Measurements from ENCODE around the gene NCK2. TPM values are rescaled to one million over a fixed set of nuclear protein-coding genes. Genes with fewer than 3 reads are reported as not detected.

The NCK2 gene
- total RNA-seq, 1 experiment from 2014 or later = 21.6 TPM

DNA sequence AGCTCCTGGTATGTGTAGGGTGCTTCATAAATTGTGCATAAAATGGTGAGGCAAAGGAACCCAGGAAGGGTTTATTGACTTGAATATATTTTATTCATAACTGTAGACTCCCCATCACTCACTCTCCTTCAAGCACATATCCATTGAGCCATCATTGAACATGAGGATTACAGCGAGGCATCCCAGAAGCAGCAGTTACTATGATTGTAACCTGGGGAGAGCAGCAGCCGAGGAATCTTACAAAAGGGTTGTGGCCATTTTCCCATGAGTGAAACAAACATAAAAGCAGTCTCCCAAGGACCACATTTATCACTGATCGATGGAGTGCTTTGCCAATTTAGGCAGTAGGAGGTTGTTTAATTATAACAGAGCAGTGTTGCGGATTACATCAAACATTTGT, 183.4 kb downstream of the NCK2 start:
- Histone ChIP-seq H3K9me3 (ENCODE audit: low read depth, low read length, poor library complexity, severe bottlenecking) (no peaks in the 10 kb centered on the region), H3K4me3 (ENCODE audit: low read depth, low read length, poor library complexity, severe bottlenecking) (no peak overlapping the region), H3K27me3 (replicated peaks; ENCODE audit: insufficient read depth, low read depth, low read length, poor library complexity) (no peaks in the 10 kb centered on the region), H3K27ac (ENCODE audit: low read depth, low read length, poor library complexity, severe bottlenecking) (no peak overlapping the region), H3K4me1 (ENCODE audit: insufficient read depth, low read length, poor library complexity, severe bottlenecking) (no peaks in the 10 kb centered on the region), H3K36me3 (ENCODE audit: insufficient read depth, low read length, poor library complexity, severe bottlenecking) (no peaks in the 10 kb centered on the region)
- intact Hi-C loops (cut with micrococcal nuclease; ENCODE audit: unreplicated experiment) = no loop called here
- BruUV-seq (replicated peaks) = no TSS peak
- CTCF ChIA-PET = no interaction called here
- POLR2A ChIA-PET (ENCODE audit: low non-redundant PET) = no interaction called here
- no peak for DNase-seq (ENCODE audit: low spot score)
- no peak for TF ChIP-seq EZH2 (IDR thresholded peaks at IDR 0.05; ENCODE audit: borderline replicate concordance, low read depth, low read length, poor library complexity, severe bottlenecking)
- TF ChIP-seq, protein P1, sequence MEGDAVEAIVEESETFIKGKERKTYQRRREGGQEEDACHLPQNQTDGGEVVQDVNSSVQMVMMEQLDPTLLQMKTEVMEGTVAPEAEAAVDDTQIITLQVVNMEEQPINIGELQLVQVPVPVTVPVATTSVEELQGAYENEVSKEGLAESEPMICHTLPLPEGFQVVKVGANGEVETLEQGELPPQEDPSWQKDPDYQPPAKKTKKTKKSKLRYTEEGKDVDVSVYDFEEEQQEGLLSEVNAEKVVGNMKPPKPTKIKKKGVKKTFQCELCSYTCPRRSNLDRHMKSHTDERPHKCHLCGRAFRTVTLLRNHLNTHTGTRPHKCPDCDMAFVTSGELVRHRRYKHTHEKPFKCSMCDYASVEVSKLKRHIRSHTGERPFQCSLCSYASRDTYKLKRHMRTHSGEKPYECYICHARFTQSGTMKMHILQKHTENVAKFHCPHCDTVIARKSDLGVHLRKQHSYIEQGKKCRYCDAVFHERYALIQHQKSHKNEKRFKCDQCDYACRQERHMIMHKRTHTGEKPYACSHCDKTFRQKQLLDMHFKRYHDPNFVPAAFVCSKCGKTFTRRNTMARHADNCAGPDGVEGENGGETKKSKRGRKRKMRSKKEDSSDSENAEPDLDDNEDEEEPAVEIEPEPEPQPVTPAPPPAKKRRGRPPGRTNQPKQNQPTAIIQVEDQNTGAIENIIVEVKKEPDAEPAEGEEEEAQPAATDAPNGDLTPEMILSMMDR (conservative IDR thresholded peaks at IDR 0.05; ENCODE audit: low read depth, low read length) = no peak

DNA sequence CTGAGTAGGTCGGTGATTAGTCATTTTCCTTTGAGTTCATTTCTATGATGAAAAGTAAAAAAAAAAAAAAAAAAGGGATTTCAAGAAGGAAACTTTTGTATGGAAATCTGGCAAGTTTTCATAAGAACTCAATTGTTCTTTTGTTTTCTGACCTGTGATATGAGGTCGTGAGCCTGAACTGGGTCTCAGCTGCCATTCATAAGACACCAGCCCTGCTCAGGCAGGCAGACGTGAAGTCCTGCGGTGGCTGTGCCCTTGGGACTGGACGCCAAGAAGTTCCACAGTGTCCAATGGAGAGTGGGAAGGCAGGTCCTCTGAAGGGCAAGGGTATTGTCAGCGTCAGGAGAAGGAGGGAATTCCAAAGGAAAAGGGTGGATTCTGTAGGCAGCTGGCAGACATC, 183.9 kb downstream of the NCK2 start:
- CTCF ChIA-PET = no interaction called here
- BruUV-seq (replicated peaks) = no TSS peak

DNA sequence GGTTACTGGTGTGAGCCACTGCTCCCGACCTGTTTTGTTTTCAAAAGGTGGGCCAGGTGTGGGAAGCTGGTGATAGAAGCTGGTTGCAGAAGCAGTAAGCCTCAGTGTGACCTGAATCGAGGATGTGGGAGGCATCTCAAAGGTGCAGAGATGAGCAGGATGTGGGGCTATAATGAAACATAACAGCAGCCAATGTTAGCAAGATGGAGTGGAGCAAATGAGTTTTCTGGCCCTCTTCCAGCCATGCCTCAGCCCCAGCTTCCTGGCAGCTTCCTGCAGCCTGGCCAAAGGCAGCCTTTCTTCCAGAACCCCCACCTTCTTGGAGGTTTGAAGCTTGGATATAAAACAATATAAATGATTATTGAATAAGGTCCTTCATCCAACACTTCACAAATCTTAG, 184.8 kb downstream of the NCK2 start:
- CTCF ChIA-PET = no interaction called here

More for the DNA sequence above, 183.9 kb downstream of the NCK2 start:
- TF ChIP-seq EZH2 (IDR thresholded peaks at IDR 0.05; ENCODE audit: borderline replicate concordance, low read depth, low read length, poor library complexity, severe bottlenecking) = no peak
- TF ChIP-seq, protein P1 (conservative IDR thresholded peaks at IDR 0.05; ENCODE audit: low read depth, low read length) = no peak
- DNase-seq (ENCODE audit: low spot score) = no peak
- Histone ChIP-seq H3K4me3 (ENCODE audit: low read depth, low read length, poor library complexity, severe bottlenecking) (no peak overlapping the region), H3K4me1 (ENCODE audit: insufficient read depth, low read length, poor library complexity, severe bottlenecking) (no peaks in the 10 kb centered on the region), H3K27me3 (replicated peaks; ENCODE audit: insufficient read depth, low read depth, low read length, poor library complexity) (no peaks in the 10 kb centered on the region), H3K27ac (ENCODE audit: low read depth, low read length, poor library complexity, severe bottlenecking) (no peak overlapping the region), H3K9me3 (ENCODE audit: low read depth, low read length, poor library complexity, severe bottlenecking) (peaks cover 1% of the 10 kb centered on the region), H3K36me3 (ENCODE audit: insufficient read depth, low read length, poor library complexity, severe bottlenecking) (no peaks in the 10 kb centered on the region)
- POLR2A ChIA-PET (ENCODE audit: low non-redundant PET) = no interaction called here
- intact Hi-C loops (cut with micrococcal nuclease; ENCODE audit: unreplicated experiment) = no loop called here

More for the DNA sequence above, 184.8 kb downstream of the NCK2 start:
- no peaks in the 10 kb centered on the region for H3K27me3 ChIP-seq (replicated peaks; ENCODE audit: insufficient read depth, low read depth, low read length, poor library complexity)
- H3K4me3 ChIP-seq (ENCODE audit: low read depth, low read length, poor library complexity, severe bottlenecking) = no peak overlapping the region
- H3K36me3 ChIP-seq (ENCODE audit: insufficient read depth, low read length, poor library complexity, severe bottlenecking) = no peaks in the 10 kb centered on the region
- no peaks in the 10 kb centered on the region for H3K4me1 ChIP-seq (ENCODE audit: insufficient read depth, low read length, poor library complexity, severe bottlenecking)
- no peak for TF ChIP-seq EZH2 (IDR thresholded peaks at IDR 0.05; ENCODE audit: borderline replicate concordance, low read depth, low read length, poor library complexity, severe bottlenecking)
- TF ChIP-seq, protein P1 (conservative IDR thresholded peaks at IDR 0.05; ENCODE audit: low read depth, low read length) = no peak
- POLR2A ChIA-PET (ENCODE audit: low non-redundant PET) = no interaction called here
- intact Hi-C loops (cut with micrococcal nuclease; ENCODE audit: unreplicated experiment) = no loop called here
- no TSS peak for BruUV-seq (replicated peaks)
- DNase-seq (ENCODE audit: low spot score) = no peak
- no peak overlapping the region for H3K27ac ChIP-seq (ENCODE audit: low read depth, low read length, poor library complexity, severe bottlenecking)
- peaks cover 6% of the 10 kb centered on the region for H3K9me3 ChIP-seq (ENCODE audit: low read depth, low read length, poor library complexity, severe bottlenecking)

All from A673 (cell line).